Thyroid gland (tissue), 4 donors: Measurements from ENCODE around the gene CORO1A. TPM values are rescaled to one million over a fixed set of nuclear protein-coding genes. Genes with fewer than 3 reads are reported as not detected.
"Not testable (repeated sequence)": the region's sequence is repeated elsewhere in the genome, so short reads cannot be mapped to it uniquely, and the experiment has no call there.

ENCODE experiments used
- DNase-seq, 2 donors: peaks; one replicate each; pipeline ENCODE4 v3.0.0-alpha.2; 2019
- H3K27ac ChIP-seq, 3 donors: fragments of 200-600 bp; sonication (generic); 1 replicate in 2 of 3; 2 replicates in 1 of 3; pipeline ENCODE4 v1.5.1; 2016 to 2019; ENCODE audit warnings: mild to moderate bottlenecking in 1 of 3, moderate library complexity in 1 of 3
- H3K27me3 ChIP-seq: fragments of 200-600 bp; sonication (generic); one replicate; pipeline ENCODE4 v1.5.1; 2019
- H3K36me3 ChIP-seq, 2 donors: fragments of 200-600 bp; sonication (generic); one replicate each; pipeline ENCODE4 v1.5.1; 2016 to 2019
- H3K4me1 ChIP-seq, 2 donors: fragments of 200-600 bp; sonication (generic); one replicate each; pipeline ENCODE4 v1.5.1; 2017 to 2019
- H3K4me3 ChIP-seq, 3 donors: fragments of 200-600 bp; sonication (generic); replicated peaks in 1 of 3; 1 replicate in 2 of 3; 2 replicates in 1 of 3; pipeline ENCODE4 v1.5.1; 2016; ENCODE audit warnings: mild to moderate bottlenecking in 1 of 3
- H3K9me3 ChIP-seq: fragments of 200-600 bp; sonication (generic); one replicate; pipeline ENCODE4 v1.5.1; 2017
- CTCF ChIP-seq, 6 experiments: fragments of 200-600 bp in 3 of 6; fragments of 450-650 bp in 3 of 6; sonication (generic) in 3 of 6; IDR thresholded peaks; one replicate each; pipeline ENCODE4 v1.5.1; 2016 to 2019; ENCODE audit warnings: antibody characterized with exemption in 6 of 6, mild to moderate bottlenecking in 2 of 6, inconsistent platforms in 1 of 6, moderate library complexity in 1 of 6
- POLR2A ChIP-seq, 2 donors: fragments of 450-650 bp; IDR thresholded peaks; one replicate each; pipeline ENCODE4 v1.6.1; 2017; ENCODE audit warnings: antibody characterized with exemption in 2 of 2, mild to moderate bottlenecking in 2 of 2, moderate library complexity in 1 of 2
- WGBS, 2 donors: methylation state at CpG; one replicate each; pipeline ENCODE4 v1.1.5; 2017; 5-methylcytosine and 5-hydroxymethylcytosine counted together
- intact Hi-C: fragments of 100-400 bp; cut with DNase I; formaldehyde crosslinking; loops from one replicate; pipeline ENCODE4 v1.15.1; 2023
- total RNA-seq, 4 donors: library from RNA; depleted of rRNA; stranded (reverse); fragments of >200 nt; gene quantifications; one replicate each; pipeline ENCODE4 v1.2.3, GENCODE V29; 2016

Gene CORO1A
- total RNA-seq, 4 donors from 2014 or later, result 7.3 to 14.8 (median 11.2) TPM

DNA sequence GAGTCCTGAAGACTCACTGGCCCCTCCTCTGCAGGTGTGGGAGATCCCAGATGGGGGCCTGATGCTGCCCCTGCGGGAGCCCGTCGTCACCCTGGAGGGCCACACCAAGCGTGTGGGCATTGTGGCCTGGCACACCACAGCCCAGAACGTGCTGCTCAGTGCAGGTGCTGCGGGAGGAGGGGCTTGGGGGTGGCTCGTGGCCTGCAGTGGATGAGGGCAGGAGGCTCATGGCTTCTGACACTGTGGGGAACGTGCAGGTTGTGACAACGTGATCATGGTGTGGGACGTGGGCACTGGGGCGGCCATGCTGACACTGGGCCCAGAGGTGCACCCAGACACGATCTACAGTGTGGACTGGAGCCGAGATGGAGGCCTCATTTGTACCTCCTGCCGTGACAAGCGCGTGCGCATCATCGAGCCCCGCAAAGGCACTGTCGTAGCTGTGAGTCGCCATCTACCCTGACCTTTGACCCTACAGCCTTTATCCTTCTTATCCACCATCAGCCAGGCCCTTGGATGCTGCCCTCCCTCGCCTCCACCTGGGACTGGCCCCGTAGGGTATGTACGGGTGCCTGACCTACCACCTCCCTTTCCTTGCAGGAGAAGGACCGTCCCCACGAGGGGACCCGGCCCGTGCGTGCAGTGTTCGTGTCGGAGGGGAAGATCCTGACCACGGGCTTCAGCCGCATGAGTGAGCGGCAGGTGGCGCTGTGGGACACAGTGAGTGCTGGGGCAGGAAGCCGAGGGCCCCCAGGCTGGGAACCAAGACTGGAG is 3.6 kb downstream of the CORO1A start:
- Histone ChIP-seq H3K9me3 (no peaks in the 10 kb centered on the region), H3K4me3 (no peak overlapping the region), H3K4me1 (peaks cover 7 to 10% of the 10 kb centered on the region in 2 donors), H3K27me3 (no peaks in the 10 kb centered on the region), H3K36me3 (no peaks in the 10 kb centered on the region), H3K27ac (no peak overlapping the region)
- peak in 5 of 6 experiments; percentile 39 to 62 (median 47) for TF ChIP-seq CTCF (IDR thresholded peaks at IDR 0.05)
- TF ChIP-seq POLR2A (IDR thresholded peaks at IDR 0.05), result no peak
- 51 to 78% methylated on average over 20 to 25 of the region's 36 CpGs for WGBS, 2 donors
- peak; percentile 58 to 66 for DNase-seq
- intact Hi-C loops, result no loop called here

DNA sequence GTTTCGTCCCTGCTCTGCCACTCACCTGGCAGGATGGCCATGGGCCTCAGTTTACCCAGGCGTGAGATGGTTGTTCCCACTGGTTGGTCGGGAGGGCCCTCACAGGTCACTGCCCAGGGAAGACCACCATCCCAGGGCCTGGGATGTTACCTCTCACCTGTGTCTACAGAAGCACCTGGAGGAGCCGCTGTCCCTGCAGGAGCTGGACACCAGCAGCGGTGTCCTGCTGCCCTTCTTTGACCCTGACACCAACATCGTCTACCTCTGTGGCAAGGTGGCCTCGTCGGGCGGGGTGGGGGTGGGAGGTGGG is 4.1 kb downstream of the CORO1A start:
- no peak for DNase-seq
- Histone ChIP-seq H3K4me1 (peaks cover 7% of the 10 kb centered on the region in 2 donors), H3K27me3 (no peaks in the 10 kb centered on the region), H3K27ac (no peak overlapping the region), H3K36me3 (no peaks in the 10 kb centered on the region), H3K9me3 (no peaks in the 10 kb centered on the region), H3K4me3 (no peak overlapping the region)
- intact Hi-C loops, result no loop called here
- TF ChIP-seq CTCF (IDR thresholded peaks at IDR 0.05) (no peak), POLR2A (IDR thresholded peaks at IDR 0.05) (no peak)
- 87% methylated on average over 3 of the region's 9 CpGs; no CpG with 5 or more reads in 1 of the 2 donors for WGBS, 2 donors

- Histone ChIP-seq H3K36me3 (no peaks in the 10 kb centered on the region), H3K9me3 (no peaks in the 10 kb centered on the region), H3K4me1 (peaks cover 4 to 7% of the 10 kb centered on the region in 2 donors), H3K27ac (no peak overlapping the region), H3K27me3 (no peaks in the 10 kb centered on the region), H3K4me3 (no peak overlapping the region)
- 95% methylated on average over 8 to 11 of the region's 23 CpGs for WGBS, 2 donors
- intact Hi-C loops, result no loop called here
- no peak for DNase-seq
- TF ChIP-seq CTCF (IDR thresholded peaks at IDR 0.05) (no peak), POLR2A (IDR thresholded peaks at IDR 0.05) (no peak)
These were observed 4.7 kb downstream of the CORO1A start for GRCh38 chr16:30187971-30188561.

GRCh38 chr16:30191158-30191557 is 7.8 kb downstream of the CORO1A start:
- H3K4me1 ChIP-seq, H3K27me3 ChIP-seq, H3K27ac ChIP-seq, H3K4me3 ChIP-seq, intact Hi-C loops, H3K36me3 ChIP-seq, DNase-seq, H3K9me3 ChIP-seq: not testable (repeated sequence)
- 93% methylated on average over 6 of the region's 12 CpGs; no CpG with 5 or more reads in 1 of the 2 donors for WGBS, 2 donors

DNA sequence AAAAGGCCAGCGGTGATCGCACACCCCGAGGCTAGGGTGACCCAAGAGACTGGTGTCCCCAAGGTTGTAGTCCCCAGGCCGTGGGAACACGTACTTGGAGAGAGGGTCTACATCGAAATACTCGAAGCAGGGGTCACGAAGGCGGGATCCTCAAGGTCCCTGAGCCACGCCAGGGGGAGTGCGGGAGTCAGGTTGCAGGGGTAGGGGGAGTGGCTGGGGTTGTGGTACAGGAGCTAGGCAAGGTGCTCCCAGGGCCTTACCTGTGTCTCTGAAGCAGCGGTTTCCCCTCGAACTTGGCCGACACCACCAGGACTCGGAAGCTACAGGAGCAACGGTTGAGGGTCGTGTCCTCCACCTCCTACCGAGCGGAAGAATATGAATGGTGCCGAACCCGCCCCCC is 9.7 kb downstream of the CORO1A start:
- H3K27me3 ChIP-seq, H3K36me3 ChIP-seq, H3K4me3 ChIP-seq, intact Hi-C loops, H3K4me1 ChIP-seq, H3K27ac ChIP-seq, DNase-seq, H3K9me3 ChIP-seq: not testable (repeated sequence)
- WGBS, 2 donors, result no CpG with 5 or more reads among the region's 21 CpGs

DNA sequence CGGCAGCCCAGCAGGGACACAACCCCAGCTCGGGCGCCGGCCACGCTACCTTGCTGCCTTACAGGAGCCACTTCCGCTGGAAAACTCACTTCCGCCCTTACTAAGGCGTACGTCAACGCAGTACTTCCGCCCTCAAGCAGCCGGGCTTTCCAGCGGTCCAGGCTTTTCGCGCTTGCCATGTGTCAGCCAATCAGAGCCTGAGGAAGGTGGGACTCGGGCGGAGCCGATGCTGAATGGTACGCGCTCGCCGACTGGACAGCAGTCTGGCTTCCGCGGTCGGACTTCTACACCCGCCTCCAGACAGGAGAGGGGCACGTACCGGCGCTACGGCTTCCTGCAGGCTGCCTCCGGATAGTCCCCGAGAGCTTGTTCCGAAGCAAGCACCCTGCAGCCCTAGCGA is 10.2 kb downstream of the CORO1A start, which contains the start of the genes BOLA2B and SLX1A:
Gene BOLA2B, minus strand, starts transcription at position 52 of the 400 bp plus-strand sequence. CDS start 71 bp downstream, outside the sequence.
Gene SLX1A, plus strand, starts transcription at position 261 of the 400 bp plus-strand sequence. CDS start 210 bp downstream, outside the sequence.
- WGBS, 2 donors, result no CpG with 5 or more reads among the region's 34 CpGs
- H3K9me3 ChIP-seq, H3K36me3 ChIP-seq, DNase-seq, H3K27me3 ChIP-seq, H3K4me1 ChIP-seq, H3K27ac ChIP-seq, intact Hi-C loops: not testable (repeated sequence)
- H3K4me3 ChIP-seq, result peak within 1 kb of the TSS in 1 of 3 donors; percentile 27

DNA sequence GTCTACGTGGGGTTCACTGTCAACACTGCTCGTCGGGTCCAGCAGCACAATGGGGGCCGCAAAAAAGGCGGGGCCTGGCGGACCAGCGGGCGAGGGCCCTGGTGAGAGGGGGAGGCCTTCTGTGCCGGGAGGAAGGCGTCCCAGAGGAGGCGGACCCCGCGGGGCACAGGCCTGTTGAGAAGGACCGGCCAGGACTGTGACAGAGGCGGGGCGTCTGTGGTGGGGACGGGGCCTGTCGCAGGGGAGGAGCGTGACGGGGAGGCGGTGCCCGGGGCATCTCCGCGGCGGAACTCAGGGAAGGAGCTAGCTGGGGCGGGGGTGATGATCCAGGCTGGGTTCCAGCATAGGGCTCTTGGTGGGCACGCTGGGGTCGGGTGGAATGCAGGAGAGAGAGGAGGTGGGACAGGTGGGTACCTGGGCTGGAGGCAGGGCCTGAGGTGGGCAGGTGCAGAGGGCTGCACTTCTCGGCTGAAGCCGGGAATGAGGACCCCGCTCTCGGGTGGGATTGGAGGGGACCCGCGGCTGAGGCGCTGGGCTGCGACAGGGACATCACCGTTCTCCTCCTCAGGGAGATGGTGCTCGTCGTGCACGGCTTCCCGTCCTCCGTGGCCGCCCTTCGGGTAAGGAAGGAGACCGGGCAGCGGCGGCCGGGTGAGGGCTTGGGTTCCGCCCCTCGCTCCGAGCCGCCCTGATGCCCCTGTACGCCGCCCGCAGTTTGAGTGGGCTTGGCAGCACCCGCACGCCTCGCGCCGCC is 10.9 kb downstream of the CORO1A start:
- H3K9me3 ChIP-seq, H3K27ac ChIP-seq, H3K36me3 ChIP-seq, DNase-seq, intact Hi-C loops, H3K4me1 ChIP-seq, H3K27me3 ChIP-seq: not testable (repeated sequence)
- H3K4me3 ChIP-seq, result peak overlapping the region in 1 of 3 donors; percentile 27
- WGBS, 2 donors, result no CpG with 5 or more reads among the region's 60 CpGs

DNA sequence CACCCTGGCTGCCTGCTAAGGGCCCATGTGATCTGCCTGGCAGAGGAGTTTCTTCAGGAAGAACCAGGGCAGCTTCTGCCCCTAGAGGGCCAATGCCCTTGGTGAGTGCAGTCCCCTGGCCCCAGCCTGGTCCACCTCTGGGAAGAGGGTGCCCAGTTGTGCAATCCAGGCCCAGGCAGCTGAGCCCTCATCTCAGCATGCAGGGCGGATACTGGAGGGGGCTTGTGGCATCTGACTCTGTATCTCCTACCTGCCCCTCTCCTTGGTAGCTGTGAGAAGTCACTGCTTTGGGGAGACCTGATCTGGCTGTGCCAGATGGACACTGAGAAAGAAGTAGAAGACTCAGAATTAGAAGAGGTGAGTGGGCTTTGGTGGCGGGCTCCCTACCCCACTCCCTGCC is 13.6 kb downstream of the CORO1A start:
- H3K4me3 ChIP-seq, H3K27me3 ChIP-seq, DNase-seq, H3K4me1 ChIP-seq, intact Hi-C loops, H3K27ac ChIP-seq, H3K9me3 ChIP-seq, H3K36me3 ChIP-seq: not testable (repeated sequence)
- no CpG with 5 or more reads among the region's 2 CpGs for WGBS, 2 donors

GRCh38 chr16:30199049-30199448 is 15.6 kb downstream of the CORO1A start, which contains the start of gene SULT1A3:
Gene SULT1A3 (plus strand): TSS chr16:30199255. CDS start chr16:30200729, 1,474 bp downstream.
- H3K27ac ChIP-seq, H3K36me3 ChIP-seq, DNase-seq, intact Hi-C loops, H3K4me3 ChIP-seq, H3K4me1 ChIP-seq, H3K9me3 ChIP-seq, H3K27me3 ChIP-seq: not testable (repeated sequence)
- WGBS, 2 donors, result no CpG with 5 or more reads among the region's 3 CpGs
